Measurements from ENCODE around the gene SATB1.

SATB1 gene

DNA sequence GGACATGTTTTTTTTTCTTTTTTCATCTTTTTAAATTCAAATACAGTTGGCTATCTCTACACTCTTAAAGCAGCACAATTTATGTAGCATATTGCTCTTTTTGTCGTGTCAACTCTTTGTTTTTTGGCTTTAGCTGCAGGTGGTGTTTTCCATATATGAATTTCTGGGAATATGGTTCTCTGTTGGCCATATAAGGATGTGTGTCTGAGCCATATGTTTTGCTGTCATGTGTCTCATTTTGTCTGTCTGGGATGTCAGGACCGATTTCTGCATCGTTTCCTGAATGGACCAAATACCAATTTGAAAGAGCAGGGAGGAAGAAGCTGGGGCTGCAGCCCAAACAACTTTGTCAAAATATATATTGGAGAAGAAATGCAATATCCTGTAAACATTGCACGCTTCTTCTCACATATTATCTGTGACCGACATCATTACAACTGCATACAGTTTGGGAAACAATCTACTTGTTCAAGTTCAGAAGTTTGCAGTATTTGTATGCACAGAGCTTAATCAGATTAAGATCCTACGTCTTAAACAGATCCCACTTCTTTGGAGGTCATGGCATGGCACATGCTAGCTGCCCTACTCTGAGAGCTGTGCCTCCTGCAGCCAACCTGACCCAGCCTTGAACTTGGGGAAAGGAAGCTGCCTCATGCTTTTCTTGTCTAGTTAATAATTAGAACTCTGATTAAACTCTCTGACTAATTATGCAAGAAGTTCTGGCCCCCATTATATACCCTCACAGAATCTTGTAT lies 4.0 kb upstream of the SATB1 start:
- no peak for DNase-seq

DNA sequence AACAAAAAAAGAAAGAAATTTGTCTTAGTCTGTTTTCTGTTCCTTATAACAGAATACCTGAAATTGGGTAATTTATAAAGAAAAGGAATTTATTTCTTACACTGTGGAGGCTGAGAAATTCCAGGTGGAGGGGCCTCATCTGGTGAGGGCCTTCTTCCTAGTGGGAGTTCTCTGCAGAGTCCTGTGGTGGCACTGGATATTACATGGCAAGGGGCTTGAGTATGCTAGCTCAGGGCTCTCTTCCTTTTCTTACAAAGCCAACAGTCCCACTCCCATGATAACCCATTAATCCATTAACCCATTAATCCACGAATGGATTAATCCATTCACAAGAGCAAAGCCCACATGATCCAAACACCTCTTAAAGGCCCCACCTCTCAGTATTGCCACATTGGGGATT lies 2.9 kb upstream of the SATB1 start:
- no peak for DNase-seq

DNA sequence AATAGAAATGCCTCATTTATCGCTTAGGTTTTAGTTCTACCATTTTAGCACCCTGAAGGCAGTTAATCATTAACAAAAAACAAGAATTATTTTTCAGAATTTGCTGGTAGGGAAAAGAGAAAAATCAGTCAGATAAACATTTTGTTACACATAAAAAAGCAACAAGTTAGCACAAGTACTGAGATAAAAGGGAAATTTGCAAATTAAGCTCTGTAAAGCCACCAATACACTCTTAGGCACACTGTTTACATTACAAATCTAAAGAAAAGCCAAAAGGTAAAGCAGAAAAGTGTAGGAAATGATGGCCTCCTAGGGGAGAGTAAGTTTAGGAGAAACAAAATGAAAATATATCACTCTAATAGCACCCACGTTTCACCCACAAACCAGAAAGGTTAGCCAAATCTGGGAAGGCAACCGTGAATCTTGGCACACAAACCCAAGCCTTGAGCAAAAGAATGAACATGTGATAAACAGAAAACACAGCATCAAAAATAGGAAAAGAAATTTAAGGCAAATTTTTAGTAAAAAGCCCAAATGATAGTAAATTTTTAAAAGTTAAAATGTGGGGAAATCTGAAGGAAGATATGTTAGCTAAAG lies 1.6 kb upstream of the SATB1 start:
- DNase-seq = no peak

GRCh38 chr3:18425641-18426257 lies 610 bp upstream of the SATB1 start:
- peak; percentile 79 for DNase-seq

DNA sequence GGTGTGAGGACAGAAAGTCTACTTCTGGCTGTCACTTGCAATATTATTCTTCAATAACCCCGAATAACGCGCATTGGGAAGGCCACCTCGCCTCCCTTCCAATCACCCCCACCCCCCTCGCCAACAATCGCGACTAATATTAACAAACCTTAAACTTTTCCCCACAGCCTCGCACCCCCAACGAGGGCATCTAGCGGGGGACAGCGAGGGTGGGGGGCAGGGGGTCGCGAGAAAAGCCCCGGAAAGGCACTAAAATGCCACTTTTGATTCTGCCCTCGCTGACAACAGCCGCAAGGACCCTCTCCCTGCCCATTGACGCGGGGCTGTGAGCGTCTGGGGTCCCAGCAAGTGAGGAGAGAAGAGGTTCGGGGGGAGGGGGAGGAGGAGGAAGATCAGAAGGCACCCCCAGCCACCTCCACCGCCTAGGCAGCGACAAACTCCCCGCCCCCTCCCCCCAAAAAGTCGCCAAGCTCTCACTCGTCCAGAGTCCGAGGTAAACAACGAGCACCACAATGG lies 868 bp downstream of the SATB1 start:
- DNase-seq = no peak

GRCh38 chr3:18423401-18424212 lies 1.5 kb downstream of the SATB1 start:
- peak; percentile 61 for DNase-seq

DNA sequence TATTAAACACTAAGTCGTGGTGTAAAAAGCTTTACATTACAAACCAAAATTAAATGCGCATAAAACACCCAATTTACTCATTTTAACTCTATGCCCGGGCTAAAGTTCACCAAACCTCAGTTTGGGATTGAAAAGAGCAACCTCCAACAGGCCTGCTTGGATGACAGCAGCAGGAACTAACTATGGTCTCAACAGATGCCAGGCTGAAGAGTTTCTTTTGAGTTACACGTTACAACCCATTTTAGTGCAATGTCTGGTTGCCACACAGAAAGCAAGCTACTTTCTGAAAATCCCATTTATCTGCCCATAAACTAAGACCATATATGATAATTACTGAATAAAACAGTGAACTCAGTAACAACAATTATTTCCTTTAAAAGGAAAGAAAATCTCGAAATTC lies 2.2 kb downstream of the SATB1 start:
- DNase-seq = peak; percentile 60

DNA sequence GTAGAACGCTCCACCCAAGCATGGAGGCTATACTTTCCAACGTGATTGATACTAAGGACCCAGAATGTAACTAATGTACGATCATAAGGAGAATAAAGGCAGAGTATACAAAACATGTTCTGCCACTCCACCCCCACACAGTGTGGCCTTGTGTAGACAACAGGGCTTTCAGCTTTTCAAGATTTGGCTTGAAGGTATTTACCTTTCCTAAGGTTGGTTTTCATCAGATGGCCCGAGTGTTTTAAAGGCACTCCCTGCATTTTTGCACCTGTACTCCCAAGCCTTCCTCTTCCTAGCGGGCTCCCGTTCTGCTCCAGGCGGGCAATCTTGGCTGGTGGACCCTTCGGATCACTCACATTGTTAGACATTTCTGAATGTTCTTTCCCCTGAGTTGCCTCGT lies 4.6 kb downstream of the SATB1 start:
- peak; percentile 56 for DNase-seq

GRCh38 chr3:18419232-18419631 lies 5.9 kb downstream of the SATB1 start:
- DNase-seq = peak; percentile 40

GRCh38 chr3:18417904-18418572 lies 7.1 kb downstream of the SATB1 start:
- DNase-seq = peak; percentile 61

- DNase-seq = peak; percentile 93
Measured at GRCh38 chr3:18416332-18416731, 8.8 kb downstream of the SATB1 start.

DNA sequence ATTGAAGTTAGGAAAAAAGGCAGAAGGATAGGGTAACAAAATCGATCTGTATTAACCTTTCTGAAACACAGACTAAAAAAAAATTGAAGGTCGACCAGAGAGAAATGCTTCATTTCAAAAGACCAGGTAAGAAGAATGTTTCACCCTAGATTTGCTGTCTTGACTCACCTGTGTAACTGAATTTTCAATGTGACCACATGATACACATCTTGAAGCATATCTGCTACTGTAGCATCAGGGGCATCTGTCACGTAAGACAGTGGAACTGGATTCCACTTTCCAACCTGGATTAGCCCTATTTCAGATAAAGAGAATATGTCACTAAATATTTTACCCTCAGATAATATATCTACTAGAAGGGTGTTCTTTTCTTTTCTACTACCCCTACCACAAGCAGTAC lies 9.3 kb downstream of the SATB1 start:
- DNase-seq = no peak

DNA sequence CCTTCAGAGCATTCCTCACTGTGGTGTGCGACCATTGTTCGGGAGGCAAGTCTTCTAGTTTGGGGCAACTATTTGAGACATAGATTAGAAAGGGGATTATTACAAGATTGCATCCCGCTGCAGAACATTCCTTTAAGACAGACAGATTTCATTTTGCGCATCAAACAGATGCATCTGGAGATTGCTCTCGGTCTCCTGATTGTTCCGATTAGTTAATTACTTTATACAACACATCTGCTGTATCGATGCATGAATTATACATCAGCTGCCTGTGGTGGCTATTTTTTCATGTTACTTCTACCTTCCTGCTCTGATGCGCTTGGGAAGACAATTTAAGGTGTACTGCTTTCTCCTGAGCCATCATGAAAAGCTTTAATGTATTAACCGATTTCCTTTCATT lies 10.0 kb downstream of the SATB1 start:
- peak; percentile 66 for DNase-seq

- DNase-seq = no peak
Measured at GRCh38 chr3:18412684-18413083, 12.5 kb downstream of the SATB1 start.

GRCh38 chr3:18411541-18411940 lies 13.6 kb downstream of the SATB1 start:
- no peak for DNase-seq

DNA sequence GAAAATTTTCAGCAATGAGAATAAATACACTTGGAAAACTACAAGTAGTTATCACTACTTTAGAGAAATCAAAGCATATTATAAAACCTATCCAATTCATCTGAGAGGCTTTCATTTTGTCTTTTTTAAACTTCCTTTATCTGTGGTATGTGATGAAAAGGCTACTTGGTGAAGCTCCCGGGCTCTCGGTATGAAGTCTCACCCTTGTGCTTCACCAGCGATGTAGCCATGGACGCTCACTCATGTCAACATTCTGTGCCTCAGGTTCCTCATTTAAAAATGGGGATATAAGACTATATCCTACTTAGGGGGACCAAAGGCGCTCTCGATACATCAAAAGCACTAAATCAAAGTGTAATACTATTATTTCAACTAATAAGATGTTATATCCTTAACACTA lies 14.9 kb downstream of the SATB1 start:
- DNase-seq = no peak

DNA sequence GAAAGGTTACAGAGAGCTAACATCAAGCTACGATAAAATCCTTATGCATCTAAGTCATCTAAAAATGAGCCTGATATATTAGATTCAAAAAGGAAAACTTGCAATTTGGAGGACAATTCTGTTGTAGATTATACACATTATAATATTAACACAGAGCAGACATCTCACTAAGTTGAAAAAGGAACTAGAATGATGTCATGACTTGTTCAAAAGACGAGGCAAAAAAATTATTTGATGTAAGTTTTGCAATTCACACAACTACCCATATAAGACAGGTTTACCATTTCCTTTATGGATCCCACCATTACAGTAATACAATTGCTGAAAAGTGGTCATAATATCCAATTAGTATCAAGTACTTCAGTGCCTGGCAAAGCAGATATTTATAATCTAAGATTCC lies 15.9 kb downstream of the SATB1 start:
- no peak for DNase-seq

GRCh38 chr3:18405141-18405540 lies 20.0 kb downstream of the SATB1 start:
- DNase-seq = no peak

DNA sequence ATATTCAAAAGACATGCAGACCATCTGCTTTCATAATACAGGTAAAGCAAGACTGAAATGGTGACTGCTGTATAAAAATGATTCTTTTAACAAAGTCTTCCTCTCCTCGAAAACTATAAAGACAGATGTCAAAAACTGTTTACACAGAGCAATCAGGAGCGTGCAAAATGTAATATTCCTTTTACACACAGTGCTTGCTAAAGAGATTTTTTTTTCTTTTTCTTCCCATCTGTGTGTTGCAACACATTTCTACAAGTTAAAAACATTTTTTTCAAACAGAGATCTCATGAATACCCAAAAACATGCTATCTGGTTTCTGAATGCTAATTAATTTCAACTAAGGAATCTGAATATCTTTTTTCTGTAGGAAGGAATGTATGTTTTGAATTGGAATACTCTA lies 22.1 kb downstream of the SATB1 start:
- peak; percentile 27 for DNase-seq

DNA sequence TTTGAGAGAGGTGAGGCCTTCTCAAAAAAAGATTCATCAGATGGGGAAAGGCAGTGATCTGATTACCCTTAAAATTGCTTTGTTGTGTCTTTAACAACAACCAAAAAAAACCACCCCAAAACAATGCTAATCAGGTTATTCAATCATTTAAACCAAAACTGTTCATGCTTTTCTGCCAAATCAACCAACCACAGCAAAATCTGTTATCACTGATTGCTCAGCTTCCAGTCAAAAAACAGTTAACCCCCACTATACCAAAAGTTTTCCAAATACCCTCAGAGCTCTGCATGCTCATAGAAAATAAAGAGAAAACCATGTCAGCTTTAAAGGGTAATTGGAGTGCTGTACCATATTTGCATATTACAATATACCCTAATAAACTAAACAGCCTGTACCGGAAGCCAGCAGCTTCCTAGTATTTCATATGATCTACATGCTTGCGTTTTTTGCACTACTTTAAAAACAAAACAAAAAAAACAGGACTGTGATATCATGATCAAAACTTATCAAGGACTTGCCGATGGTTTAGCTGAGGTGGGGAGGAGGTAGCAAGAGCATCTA lies 22.8 kb downstream of the SATB1 start:
- DNase-seq = peak; percentile 62

- DNase-seq = no peak
Measured at GRCh38 chr3:18401300-18401961, 23.7 kb downstream of the SATB1 start.

- no peak for DNase-seq
Measured at GRCh38 chr3:18398448-18398847, 26.7 kb downstream of the SATB1 start.

Measured in NCI-H526 treated with DMSO at 0.1 percent for 48 hours (cell line).